WTC11 (cell line): Measurements from ENCODE around the gene BPIFB2. TPM values are rescaled to one million over a fixed set of nuclear protein-coding genes. Genes with fewer than 3 reads are reported as not detected.
"Not testable (repeated sequence)": the region's sequence is repeated elsewhere in the genome, so short reads cannot be mapped to it uniquely, and the experiment has no call there.

ENCODE experiments used
- ATAC-seq: fragments of 200-7000 bp; cut with Tn5 transposase; 2 replicates; pipeline ENCODE4 v1.10.0; 2021; ENCODE audit warnings: mild to moderate bottlenecking, moderate library complexity
- CTCF ChIA-PET: fragments of 300-600 bp; sonication (Branson Sonifier 250); formaldehyde crosslinking; loops from one replicate; lab custom pipeline; 2021; ENCODE audit warnings: antibody characterized with exemption; lab: Charles Lee
- POLR2A ChIA-PET: fragments of 350-600 bp; sonication (Branson Sonifier 250); formaldehyde crosslinking; loops from one replicate; lab custom pipeline; 2021; ENCODE audit warnings: antibody characterized with exemption; lab: Charles Lee
- DNase-seq: peaks from one replicate; pipeline ENCODE4 v3.0.0; 2021; ENCODE audit warnings: low spot score
- H3K27ac Mint-ChIP-seq: 2 replicates; pipeline ENCODE4 v1.8.0; 2021; ENCODE audit warnings: mixed read lengths
- H3K27me3 Mint-ChIP-seq: 2 replicates; pipeline ENCODE4 v1.8.0; 2021; ENCODE audit warnings: low read depth, mild to moderate bottlenecking, moderate library complexity, mixed read lengths
- H3K36me3 Mint-ChIP-seq: 2 replicates; pipeline ENCODE4 v1.8.0; 2021; ENCODE audit warnings: mixed read lengths
- H3K4me1 Mint-ChIP-seq: 2 replicates; pipeline ENCODE4 v1.8.0; 2022; ENCODE audit warnings: mixed read lengths
- H3K4me3 Mint-ChIP-seq: 2 replicates; pipeline ENCODE4 v1.8.0; 2021; ENCODE audit warnings: mild to moderate bottlenecking, moderate library complexity, mixed read lengths
- H3K9me3 Mint-ChIP-seq: 2 replicates; pipeline ENCODE4 v1.8.0; 2021; ENCODE audit warnings: mixed read lengths
- ATF1 ChIP-seq: sonication (generic); formaldehyde crosslinking; IDR thresholded peaks from 2 replicates; pipeline ENCODE4 v1.8.1; 2023; ENCODE audit warnings: mild to moderate bottlenecking, moderate library complexity, missing genetic modification reagents
- CREM ChIP-seq: sonication (generic); formaldehyde crosslinking; IDR thresholded peaks from 2 replicates; pipeline ENCODE4 v1.8.1; 2022; ENCODE audit warnings: mild to moderate bottlenecking, missing genetic modification reagents, moderate library complexity
- ELF4 ChIP-seq: sonication (generic); formaldehyde crosslinking; IDR thresholded peaks from 2 replicates; pipeline ENCODE4 v1.8.1; 2022; ENCODE audit warnings: low read depth, mild to moderate bottlenecking, moderate library complexity, missing genetic modification reagents
- FOXJ3 ChIP-seq: sonication (generic); formaldehyde crosslinking; IDR thresholded peaks from 2 replicates; pipeline ENCODE4 v1.9.0; 2021; ENCODE audit warnings: missing genetic modification reagents, mild to moderate bottlenecking, borderline replicate concordance
- GTF2I ChIP-seq: fragments of 250-450 bp; sonication (Bioruptor Pico); conservative IDR thresholded peaks from 2 replicates; pipeline ENCODE4 v1.4.0; 2021; ENCODE audit warnings: mild to moderate bottlenecking
- JAZF1 ChIP-seq: fragments of 250-450 bp; sonication (Bioruptor Pico); IDR thresholded peaks from 2 replicates; pipeline ENCODE4 v1.9.0; 2021; ENCODE audit warnings: moderate library complexity, mild to moderate bottlenecking, inconsistent platforms
- NR1H2 ChIP-seq: sonication (generic); formaldehyde crosslinking; IDR thresholded peaks from 2 replicates; pipeline ENCODE4 v1.9.0; 2021; ENCODE audit warnings: mild to moderate bottlenecking, moderate library complexity, missing genetic modification reagents
- SP1 ChIP-seq: sonication (generic); formaldehyde crosslinking; conservative IDR thresholded peaks from 2 replicates; pipeline ENCODE4 v1.8.1; 2022; ENCODE audit warnings: missing genetic modification reagents
- TEAD4 ChIP-seq: sonication (generic); formaldehyde crosslinking; IDR thresholded peaks from 2 replicates; pipeline ENCODE4 v1.8.0; 2022; ENCODE audit warnings: mild to moderate bottlenecking, missing genetic modification reagents
- ZBTB21 ChIP-seq: sonication (generic); formaldehyde crosslinking; IDR thresholded peaks from 2 replicates; pipeline ENCODE4 v1.8.1; 2023; ENCODE audit warnings: mild to moderate bottlenecking, missing genetic modification reagents, borderline replicate concordance
- ZNF396 ChIP-seq: fragments of 250-450 bp; sonication (Bioruptor Pico); IDR thresholded peaks from 2 replicates; pipeline ENCODE4 v1.8.0; 2021; ENCODE audit warnings: mild to moderate bottlenecking, moderate library complexity, borderline replicate concordance
- total RNA-seq: library from RNA; stranded (reverse); gene quantifications from 3 replicates; pipeline ENCODE4 v1.2.3, GENCODE V29; 2021
- TF ChIP-seq, protein P1 (sequence below): sonication (generic); formaldehyde crosslinking; IDR thresholded peaks from 2 replicates; pipeline ENCODE4 v1.8.1; 2022; ENCODE audit warnings: low read depth, mild to moderate bottlenecking, moderate library complexity, missing genetic modification reagents, borderline replicate concordance
- TF ChIP-seq, protein P2 (sequence below): sonication (generic); formaldehyde crosslinking; IDR thresholded peaks from 2 replicates; pipeline ENCODE4 v1.8.1; 2022; ENCODE audit warnings: mild to moderate bottlenecking, missing genetic modification reagents, moderate library complexity, borderline replicate concordance
- TF ChIP-seq, protein P3 (sequence below): sonication (generic); formaldehyde crosslinking; IDR thresholded peaks from 2 replicates; pipeline ENCODE4 v1.8.0; 2022; ENCODE audit warnings: mild to moderate bottlenecking, missing genetic modification reagents
- TF ChIP-seq, protein P4 (sequence below): fragments of 200-600 bp; IDR thresholded peaks from 2 replicates; pipeline ENCODE4 v1.8.0; 2022; ENCODE audit warnings: antibody characterized with exemption

Gene BPIFB2
- total RNA-seq, 1 experiment from 2014 or later, result 0.09 TPM

DNA sequence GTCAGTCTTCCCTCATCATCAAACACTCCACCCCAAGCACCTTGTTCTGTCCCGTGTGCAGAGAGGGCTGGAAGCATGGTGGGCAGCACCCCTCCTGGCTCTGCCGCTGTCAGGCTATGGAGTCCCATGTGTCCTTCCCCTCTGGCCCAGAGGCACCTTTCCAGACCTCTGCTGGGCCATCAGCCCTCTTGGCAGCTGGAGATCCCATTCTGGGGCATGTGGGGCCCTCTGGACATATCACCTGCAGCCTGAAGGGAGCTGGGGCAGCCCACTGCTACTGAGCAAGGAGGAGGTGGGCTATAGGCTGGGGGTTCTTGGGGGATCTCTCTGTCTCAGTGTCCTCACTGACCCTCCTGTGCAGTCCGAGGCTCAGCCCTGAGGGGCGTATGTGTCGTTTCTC lies 45.5 kb upstream of the BPIFB2 start (continued):
- TF ChIP-seq, protein P1, sequence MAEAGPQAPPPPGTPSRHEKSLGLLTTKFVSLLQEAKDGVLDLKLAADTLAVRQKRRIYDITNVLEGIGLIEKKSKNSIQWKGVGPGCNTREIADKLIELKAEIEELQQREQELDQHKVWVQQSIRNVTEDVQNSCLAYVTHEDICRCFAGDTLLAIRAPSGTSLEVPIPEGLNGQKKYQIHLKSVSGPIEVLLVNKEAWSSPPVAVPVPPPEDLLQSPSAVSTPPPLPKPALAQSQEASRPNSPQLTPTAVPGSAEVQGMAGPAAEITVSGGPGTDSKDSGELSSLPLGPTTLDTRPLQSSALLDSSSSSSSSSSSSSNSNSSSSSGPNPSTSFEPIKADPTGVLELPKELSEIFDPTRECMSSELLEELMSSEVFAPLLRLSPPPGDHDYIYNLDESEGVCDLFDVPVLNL (CRISPR knock-in tag), result no peak

DNA sequence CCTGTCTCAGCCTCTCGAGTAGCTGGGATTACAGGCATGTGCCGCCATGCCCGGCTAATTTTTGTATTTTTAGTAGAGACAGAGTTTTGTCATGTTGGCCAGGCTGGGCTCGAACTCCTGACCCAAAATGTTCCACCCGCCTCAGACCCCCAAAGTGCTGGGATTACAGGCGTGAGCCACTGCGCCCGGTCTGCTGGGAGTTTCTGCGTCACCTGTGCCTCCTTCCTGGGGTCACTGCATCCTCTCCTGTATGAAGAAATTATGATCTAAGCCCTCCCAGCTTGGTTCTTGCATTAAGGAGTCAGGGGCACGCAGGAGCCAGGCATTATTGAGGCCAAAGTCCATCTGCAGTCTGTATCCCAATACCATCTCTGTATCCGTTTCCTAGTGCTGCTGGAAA lies 44.9 kb upstream of the BPIFB2 start:
- H3K27ac Mint-ChIP-seq, DNase-seq, ATAC-seq, H3K4me3 Mint-ChIP-seq, H3K4me1 Mint-ChIP-seq, H3K36me3 Mint-ChIP-seq, H3K27me3 Mint-ChIP-seq: not testable (repeated sequence)
- peaks cover 13% of the 10 kb centered on the region for H3K9me3 Mint-ChIP-seq
- CTCF ChIA-PET, result interaction anchor here (1.1 kb wide), 1 partner anchor 17 kb away, joined by 3 read pairs; no protein-coding TSS in a partner anchor
- POLR2A ChIA-PET, result interaction anchor here (0.6 to 0.7 kb wide), 2 partner anchors 22 to 581 kb away, joined by 3 to 5 read pairs; no protein-coding TSS in a partner anchor

DNA sequence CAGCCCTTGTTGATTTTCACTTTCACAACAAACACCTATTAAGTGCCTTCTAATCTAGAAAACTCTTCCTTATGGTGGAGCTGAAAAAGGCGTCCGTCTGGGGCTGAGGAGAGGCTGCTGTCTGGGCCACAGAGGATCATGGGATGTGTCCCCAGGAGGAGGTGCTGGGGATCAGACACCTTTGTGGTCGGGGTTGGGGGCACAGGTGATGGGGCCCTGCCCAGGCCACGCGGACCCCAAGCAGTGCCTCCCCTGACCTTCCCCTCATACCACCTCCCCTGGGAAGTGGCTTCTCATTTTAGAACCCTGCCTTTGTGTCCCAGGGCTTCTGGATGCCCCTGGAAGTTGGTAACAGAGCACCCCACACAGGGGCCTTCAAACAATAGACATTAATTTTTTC lies 44.3 kb upstream of the BPIFB2 start:
- peaks cover 8% of the 10 kb centered on the region for H3K9me3 Mint-ChIP-seq
- DNase-seq, result no peak
- H3K27me3 Mint-ChIP-seq, result peaks cover 2% of the 10 kb centered on the region
- TF ChIP-seq, protein P2, sequence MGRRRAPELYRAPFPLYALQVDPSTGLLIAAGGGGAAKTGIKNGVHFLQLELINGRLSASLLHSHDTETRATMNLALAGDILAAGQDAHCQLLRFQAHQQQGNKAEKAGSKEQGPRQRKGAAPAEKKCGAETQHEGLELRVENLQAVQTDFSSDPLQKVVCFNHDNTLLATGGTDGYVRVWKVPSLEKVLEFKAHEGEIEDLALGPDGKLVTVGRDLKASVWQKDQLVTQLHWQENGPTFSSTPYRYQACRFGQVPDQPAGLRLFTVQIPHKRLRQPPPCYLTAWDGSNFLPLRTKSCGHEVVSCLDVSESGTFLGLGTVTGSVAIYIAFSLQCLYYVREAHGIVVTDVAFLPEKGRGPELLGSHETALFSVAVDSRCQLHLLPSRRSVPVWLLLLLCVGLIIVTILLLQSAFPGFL (CRISPR knock-in tag), result no peak
- TF ChIP-seq CREM (no peak), SP1 (CRISPR knock-in tag) (no peak), GTF2I (no peak), ATF1 (CRISPR knock-in tag) (no peak), NR1H2 (no peak), ZBTB21 (CRISPR knock-in tag) (no peak), TEAD4 (CRISPR knock-in tag) (no peak), FOXJ3 (CRISPR knock-in tag) (no peak), JAZF1 (CRISPR knock-in tag) (no peak), ELF4 (CRISPR knock-in tag) (no peak), ZNF396 (CRISPR knock-in tag) (no peak)
- TF ChIP-seq, protein P1 (CRISPR knock-in tag), result no peak
- TF ChIP-seq, protein P3, sequence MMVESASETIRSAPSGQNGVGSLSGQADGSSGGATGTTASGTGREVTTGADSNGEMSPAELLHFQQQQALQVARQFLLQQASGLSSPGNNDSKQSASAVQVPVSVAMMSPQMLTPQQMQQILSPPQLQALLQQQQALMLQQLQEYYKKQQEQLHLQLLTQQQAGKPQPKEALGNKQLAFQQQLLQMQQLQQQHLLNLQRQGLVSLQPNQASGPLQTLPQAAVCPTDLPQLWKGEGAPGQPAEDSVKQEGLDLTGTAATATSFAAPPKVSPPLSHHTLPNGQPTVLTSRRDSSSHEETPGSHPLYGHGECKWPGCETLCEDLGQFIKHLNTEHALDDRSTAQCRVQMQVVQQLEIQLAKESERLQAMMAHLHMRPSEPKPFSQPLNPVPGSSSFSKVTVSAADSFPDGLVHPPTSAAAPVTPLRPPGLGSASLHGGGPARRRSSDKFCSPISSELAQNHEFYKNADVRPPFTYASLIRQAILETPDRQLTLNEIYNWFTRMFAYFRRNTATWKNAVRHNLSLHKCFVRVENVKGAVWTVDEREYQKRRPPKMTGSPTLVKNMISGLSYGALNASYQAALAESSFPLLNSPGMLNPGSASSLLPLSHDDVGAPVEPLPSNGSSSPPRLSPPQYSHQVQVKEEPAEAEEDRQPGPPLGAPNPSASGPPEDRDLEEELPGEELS (CRISPR knock-in tag), result no peak
- TF ChIP-seq, protein P4, sequence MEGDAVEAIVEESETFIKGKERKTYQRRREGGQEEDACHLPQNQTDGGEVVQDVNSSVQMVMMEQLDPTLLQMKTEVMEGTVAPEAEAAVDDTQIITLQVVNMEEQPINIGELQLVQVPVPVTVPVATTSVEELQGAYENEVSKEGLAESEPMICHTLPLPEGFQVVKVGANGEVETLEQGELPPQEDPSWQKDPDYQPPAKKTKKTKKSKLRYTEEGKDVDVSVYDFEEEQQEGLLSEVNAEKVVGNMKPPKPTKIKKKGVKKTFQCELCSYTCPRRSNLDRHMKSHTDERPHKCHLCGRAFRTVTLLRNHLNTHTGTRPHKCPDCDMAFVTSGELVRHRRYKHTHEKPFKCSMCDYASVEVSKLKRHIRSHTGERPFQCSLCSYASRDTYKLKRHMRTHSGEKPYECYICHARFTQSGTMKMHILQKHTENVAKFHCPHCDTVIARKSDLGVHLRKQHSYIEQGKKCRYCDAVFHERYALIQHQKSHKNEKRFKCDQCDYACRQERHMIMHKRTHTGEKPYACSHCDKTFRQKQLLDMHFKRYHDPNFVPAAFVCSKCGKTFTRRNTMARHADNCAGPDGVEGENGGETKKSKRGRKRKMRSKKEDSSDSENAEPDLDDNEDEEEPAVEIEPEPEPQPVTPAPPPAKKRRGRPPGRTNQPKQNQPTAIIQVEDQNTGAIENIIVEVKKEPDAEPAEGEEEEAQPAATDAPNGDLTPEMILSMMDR, result no peak
- H3K4me3 Mint-ChIP-seq, result no peak overlapping the region
- ChIA-PET POLR2A (no interaction called here), CTCF (interaction anchor here (1.1 kb wide), 1 partner anchor 17 kb away, joined by 3 read pairs; no protein-coding TSS in a partner anchor)
- H3K27ac Mint-ChIP-seq, result no peak overlapping the region
- 0 out of 2 replicates have a peak, but pooled peaks cover under 1% of the 10 kb centered on the region for H3K36me3 Mint-ChIP-seq
- H3K4me1 Mint-ChIP-seq, result peaks cover 6% of the 10 kb centered on the region
- no peak for ATAC-seq
